Breast epithelium (tissue), 4 donors: ENCODE results near the gene CYP2W1. TPM values are rescaled to one million over a fixed set of nuclear protein-coding genes. Genes with fewer than 3 reads are reported as not detected.

Experiments
- DNase-seq, 2 donors: peaks; one replicate each; pipeline ENCODE4 v3.0.0-alpha.2; 2019; ENCODE audit warnings: low spot score in 2 of 2
- H3K27ac ChIP-seq, 2 donors: fragments of 200-600 bp; sonication (generic) in 1 of 2; one replicate each; pipeline ENCODE4 v1.5.1; 2016 to 2019; ENCODE audit warnings: mild to moderate bottlenecking in 1 of 2
- H3K27me3 ChIP-seq, 2 donors: fragments of 200-600 bp; sonication (generic) in 1 of 2; one replicate each; pipeline versions ENCODE4 v1.5.1 to v1.6.0; 2017 to 2019; ENCODE audit warnings: control low read depth in 1 of 2, mild to moderate bottlenecking in 1 of 2
- H3K36me3 ChIP-seq: fragments of 200-600 bp; one replicate; pipeline ENCODE4 v1.5.1; 2019
- H3K4me1 ChIP-seq, 2 donors: fragments of 200-600 bp; sonication (generic); one replicate each; pipeline ENCODE4 v1.5.1; 2016 to 2019; ENCODE audit warnings: control low read depth in 1 of 2
- H3K4me3 ChIP-seq, 3 donors: fragments of 200-600 bp; sonication (generic); 1 replicate in 2 of 3; 2 replicates in 1 of 3; pipeline ENCODE4 v1.5.1; 2016 to 2019; ENCODE audit warnings: mild to moderate bottlenecking in 3 of 3, moderate library complexity in 2 of 3
- H3K9me3 ChIP-seq, 2 donors: fragments of 200-600 bp; sonication (generic) in 1 of 2; one replicate each; pipeline ENCODE4 v1.5.1; 2016 to 2019; ENCODE audit warnings: control low read depth in 1 of 2
- CTCF ChIP-seq, 3 donors: fragments of 450-650 bp; IDR thresholded peaks; one replicate each; pipeline ENCODE4 v1.5.1; 2016 to 2017; ENCODE audit warnings: antibody characterized with exemption in 3 of 3, mild to moderate bottlenecking in 3 of 3, moderate library complexity in 3 of 3
- POLR2A ChIP-seq: fragments of 450-650 bp; IDR thresholded peaks from one replicate; pipeline ENCODE4 v1.6.1; 2016; ENCODE audit warnings: antibody characterized with exemption, mild to moderate bottlenecking, moderate library complexity
- POLR2AphosphoS5 ChIP-seq, 3 donors: sonication (generic); formaldehyde crosslinking; IDR thresholded peaks; one replicate each; pipeline ENCODE4 v1.6.1; 2017; ENCODE audit warnings: antibody characterized with exemption in 3 of 3
- intact Hi-C: fragments of 100-400 bp; cut with DNase I; formaldehyde crosslinking; loops from one replicate; pipeline ENCODE4 v1.15.1; 2023; ENCODE audit warnings: low total_unique reads
- total RNA-seq, 3 donors: library from RNA; depleted of rRNA; stranded (reverse); fragments of >200 nt; gene quantifications; one replicate each; pipeline ENCODE4 v1.1.0, GENCODE V29; 2016

Gene CYP2W1
- total RNA-seq, 3 donors from 2014 or later = not detected

GRCh38 chr7:1015196-1016121 is 32.5 kb downstream of the CYP2W1 start:
- no peak for DNase-seq
- no peak overlapping the region for H3K4me3 ChIP-seq
- no peaks in the 10 kb centered on the region for H3K4me1 ChIP-seq
- H3K27me3 ChIP-seq = no peaks in the 10 kb centered on the region
- TF ChIP-seq CTCF (IDR thresholded peaks at IDR 0.05) (no peak), POLR2A (no peak), POLR2AphosphoS5 (IDR thresholded peaks at IDR 0.05) (no peak)
- intact Hi-C loops = no loop called here
- no peak overlapping the region for H3K27ac ChIP-seq
- H3K36me3 ChIP-seq = no peaks in the 10 kb centered on the region
- H3K9me3 ChIP-seq = no peaks in the 10 kb centered on the region

- H3K36me3 ChIP-seq = no peaks in the 10 kb centered on the region
- no peaks in the 10 kb centered on the region for H3K27me3 ChIP-seq
- no peak overlapping the region for H3K4me3 ChIP-seq
- intact Hi-C loops = no loop called here
- no peaks in the 10 kb centered on the region for H3K4me1 ChIP-seq
- no peak for DNase-seq
- no peak overlapping the region for H3K27ac ChIP-seq
- TF ChIP-seq POLR2A (no peak), CTCF (IDR thresholded peaks at IDR 0.05) (no peak), POLR2AphosphoS5 (IDR thresholded peaks at IDR 0.05) (no peak)
- H3K9me3 ChIP-seq = no peaks in the 10 kb centered on the region
Measured at GRCh38 chr7:1016577-1017531, 33.9 kb downstream of the CYP2W1 start.

- no peak overlapping the region for H3K27ac ChIP-seq
- intact Hi-C loops = no loop called here
- H3K9me3 ChIP-seq = no peaks in the 10 kb centered on the region
- H3K27me3 ChIP-seq = no peaks in the 10 kb centered on the region
- no peaks in the 10 kb centered on the region for H3K4me1 ChIP-seq
- no peak overlapping the region for H3K4me3 ChIP-seq
- H3K36me3 ChIP-seq = no peaks in the 10 kb centered on the region
- TF ChIP-seq POLR2AphosphoS5 (IDR thresholded peaks at IDR 0.05) = no peak
- TF ChIP-seq POLR2A = no peak
- TF ChIP-seq CTCF (IDR thresholded peaks at IDR 0.05) = no peak
- no peak for DNase-seq
Measured at GRCh38 chr7:1017586-1018333, 34.8 kb downstream of the CYP2W1 start.

- TF ChIP-seq POLR2A (no peak), POLR2AphosphoS5 (IDR thresholded peaks at IDR 0.05) (no peak), CTCF (IDR thresholded peaks at IDR 0.05) (no peak)
- Histone ChIP-seq H3K36me3 (no peaks in the 10 kb centered on the region), H3K4me3 (no peak overlapping the region), H3K27ac (no peak overlapping the region), H3K4me1 (no peaks in the 10 kb centered on the region), H3K27me3 (no peaks in the 10 kb centered on the region), H3K9me3 (no peaks in the 10 kb centered on the region)
- DNase-seq = no peak
- intact Hi-C loops = no loop called here
Measured at GRCh38 chr7:1018334-1018695, 35.3 kb downstream of the CYP2W1 start.
